HEK293T (cell line): ENCODE results near the gene APLNR.

ENCODE experiments used
- CTCF ChIA-PET: fragments of 350-600 bp; formaldehyde crosslinking; extraction: SDS; loops from one replicate; lab custom pipeline; 2021; ENCODE audit warnings: antibody characterized with exemption, inconsistent platforms; lab: Yijun Ruan, JAX
- POLR2A ChIA-PET: fragments of 350-600 bp; formaldehyde crosslinking; extraction: SDS; loops from one replicate; lab custom pipeline; 2020; ENCODE audit warnings: antibody characterized with exemption, inconsistent platforms; lab: Yijun Ruan, JAX
- DNase-seq: peaks from one replicate; pipeline ENCODE4 v3.0.0; 2012; ENCODE audit warnings: mixed read lengths; ENCODE audit errors: extremely low spot score
- ARNT ChIP-seq: fragments of 450-650 bp; IDR thresholded peaks from 2 replicates; pipeline ENCODE4 v1.6.1; 2017; ENCODE audit warnings: mild to moderate bottlenecking
- BHLHE40 ChIP-seq: fragments of 450-650 bp; IDR thresholded peaks from 2 replicates; pipeline ENCODE4 v1.6.1; 2016; ENCODE audit warnings: mild to moderate bottlenecking, moderate library complexity, borderline replicate concordance
- CTBP1 ChIP-seq: fragments of 450-650 bp; IDR thresholded peaks from 2 replicates; pipeline ENCODE4 v1.6.1; 2016; ENCODE audit warnings: borderline replicate concordance
- ELF4 ChIP-seq: fragments of 450-650 bp; IDR thresholded peaks from 2 replicates; pipeline ENCODE4 v1.6.1; 2017; ENCODE audit warnings: antibody characterized with exemption
- FOXA1 ChIP-seq: fragments of 450-650 bp; IDR thresholded peaks from 2 replicates; pipeline ENCODE4 v1.6.1; 2016; ENCODE audit warnings: mild to moderate bottlenecking
- FOXK2 ChIP-seq: fragments of 450-650 bp; IDR thresholded peaks from 2 replicates; pipeline ENCODE4 v1.6.1; 2016; ENCODE audit warnings: mild to moderate bottlenecking
- FOXM1 ChIP-seq: fragments of 450-650 bp; IDR thresholded peaks from 2 replicates; pipeline ENCODE4 v1.6.1; 2017; ENCODE audit warnings: mild to moderate bottlenecking, borderline replicate concordance
- HDGF ChIP-seq: fragments of 450-650 bp; IDR thresholded peaks from 2 replicates; pipeline ENCODE4 v1.6.1; 2017; ENCODE audit warnings: antibody characterized with exemption, borderline replicate concordance
- L3MBTL2 ChIP-seq: fragments of 450-650 bp; conservative IDR thresholded peaks from 2 replicates; pipeline ENCODE4 v1.6.1; 2016; ENCODE audit warnings: mild to moderate bottlenecking
- LEF1 ChIP-seq: fragments of 450-650 bp; IDR thresholded peaks from 2 replicates; pipeline ENCODE4 v1.6.1; 2017; ENCODE audit warnings: mild to moderate bottlenecking, borderline replicate concordance
- NFRKB ChIP-seq: fragments of 450-650 bp; IDR thresholded peaks from 2 replicates; pipeline ENCODE4 v1.6.1; 2016; ENCODE audit warnings: mild to moderate bottlenecking, moderate library complexity
- SP1 ChIP-seq: fragments of 450-650 bp; IDR thresholded peaks from 2 replicates; pipeline ENCODE4 v1.6.1; 2017
- SUZ12 ChIP-seq: fragments of 450-650 bp; IDR thresholded peaks from 2 replicates; pipeline ENCODE4 v1.6.1; 2016; ENCODE audit warnings: mild to moderate bottlenecking
- TARDBP ChIP-seq: fragments of 450-650 bp; IDR thresholded peaks from 2 replicates; pipeline ENCODE4 v1.6.1; 2016
- ZNF384 ChIP-seq: fragments of 450-650 bp; IDR thresholded peaks from 2 replicates; pipeline ENCODE4 v1.6.1; 2016
- TF ChIP-seq, protein P1 (sequence below): fragments of 450-650 bp; IDR thresholded peaks from 2 replicates; pipeline ENCODE4 v1.6.1; 2016

APLNR gene

GRCh38 chr11:57207168-57207567 lies 29.9 kb downstream of the APLNR start:
- ChIA-PET POLR2A (no interaction called here), CTCF (no interaction called here)
- DNase-seq = no peak
- TF ChIP-seq FOXM1 (no peak), HDGF (no peak), FOXA1 (no peak), SP1 (no peak), TARDBP (no peak), ARNT (no peak), CTBP1 (no peak)

- TF ChIP-seq FOXK2 (no peak), HDGF (no peak), FOXA1 (no peak), TARDBP (no peak), SP1 (no peak), BHLHE40 (no peak)
- POLR2A ChIA-PET = no interaction called here
- no peak for DNase-seq
- CTCF ChIA-PET = interaction anchor here (0.7 kb wide), 1 partner anchor 29 kb away, joined by 3 read pairs; no protein-coding TSS in a partner anchor
Observed at GRCh38 chr11:57205041-57205641, 31.9 kb downstream of the APLNR start.

GRCh38 chr11:57203882-57204480 lies 33.1 kb downstream of the APLNR start:
- no peak for TF ChIP-seq FOXA1
- TF ChIP-seq TARDBP = no peak
- TF ChIP-seq ELF4 = no peak
- TF ChIP-seq NFRKB = no peak
- no peak for TF ChIP-seq CTBP1
- no peak for TF ChIP-seq FOXK2
- no peak for TF ChIP-seq LEF1
- TF ChIP-seq SP1 = no peak
- TF ChIP-seq L3MBTL2 = no peak
- no peak for TF ChIP-seq BHLHE40
- POLR2A ChIA-PET = no interaction called here
- CTCF ChIA-PET = no interaction called here
- DNase-seq = no peak

- TF ChIP-seq BHLHE40 = no peak
- no peak for TF ChIP-seq ARNT
- TF ChIP-seq FOXK2 = no peak
- no peak for TF ChIP-seq FOXM1
- no peak for TF ChIP-seq LEF1
- TF ChIP-seq HDGF = no peak
- TF ChIP-seq TARDBP = no peak
- no peak for TF ChIP-seq ZNF384
- no peak for TF ChIP-seq ELF4
- TF ChIP-seq FOXA1 = no peak
- CTCF ChIA-PET = no interaction called here
- no peak for DNase-seq
- POLR2A ChIA-PET = no interaction called here
Observed at GRCh38 chr11:57203359-57203758, 33.7 kb downstream of the APLNR start.

DNA sequence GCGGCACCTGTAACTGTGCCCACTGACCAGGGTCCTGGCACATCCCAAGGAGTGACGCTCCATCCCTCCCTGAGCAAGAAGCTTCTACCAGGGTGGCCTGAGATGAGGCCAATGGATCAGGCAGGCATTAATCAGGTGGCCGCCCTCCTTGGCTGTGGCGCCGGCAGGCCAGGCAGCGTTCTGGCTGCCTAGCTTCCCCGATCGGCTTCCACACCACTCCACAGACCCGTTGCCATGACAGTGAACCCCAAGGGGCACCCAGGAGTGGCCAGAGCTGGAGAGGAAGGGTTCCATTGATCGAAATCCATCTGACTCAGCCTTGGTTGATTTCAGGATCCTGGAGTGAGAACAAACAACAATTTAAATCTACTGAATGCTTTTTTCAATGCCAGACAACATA lies 34.8 kb downstream of the APLNR start:
- CTCF ChIA-PET = no interaction called here
- POLR2A ChIA-PET = no interaction called here
- TF ChIP-seq L3MBTL2 (no peak), ZNF384 (no peak), NFRKB (no peak), FOXA1 (no peak), LEF1 (no peak)
- TF ChIP-seq, protein P1, sequence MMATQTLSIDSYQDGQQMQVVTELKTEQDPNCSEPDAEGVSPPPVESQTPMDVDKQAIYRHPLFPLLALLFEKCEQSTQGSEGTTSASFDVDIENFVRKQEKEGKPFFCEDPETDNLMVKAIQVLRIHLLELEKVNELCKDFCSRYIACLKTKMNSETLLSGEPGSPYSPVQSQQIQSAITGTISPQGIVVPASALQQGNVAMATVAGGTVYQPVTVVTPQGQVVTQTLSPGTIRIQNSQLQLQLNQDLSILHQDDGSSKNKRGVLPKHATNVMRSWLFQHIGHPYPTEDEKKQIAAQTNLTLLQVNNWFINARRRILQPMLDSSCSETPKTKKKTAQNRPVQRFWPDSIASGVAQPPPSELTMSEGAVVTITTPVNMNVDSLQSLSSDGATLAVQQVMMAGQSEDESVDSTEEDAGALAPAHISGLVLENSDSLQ = no peak
- DNase-seq = no peak

GRCh38 chr11:57200917-57201316 lies 36.1 kb downstream of the APLNR start:
- POLR2A ChIA-PET = no interaction called here
- no peak for DNase-seq
- CTCF ChIA-PET = no interaction called here
- TF ChIP-seq SP1 = no peak

DNA sequence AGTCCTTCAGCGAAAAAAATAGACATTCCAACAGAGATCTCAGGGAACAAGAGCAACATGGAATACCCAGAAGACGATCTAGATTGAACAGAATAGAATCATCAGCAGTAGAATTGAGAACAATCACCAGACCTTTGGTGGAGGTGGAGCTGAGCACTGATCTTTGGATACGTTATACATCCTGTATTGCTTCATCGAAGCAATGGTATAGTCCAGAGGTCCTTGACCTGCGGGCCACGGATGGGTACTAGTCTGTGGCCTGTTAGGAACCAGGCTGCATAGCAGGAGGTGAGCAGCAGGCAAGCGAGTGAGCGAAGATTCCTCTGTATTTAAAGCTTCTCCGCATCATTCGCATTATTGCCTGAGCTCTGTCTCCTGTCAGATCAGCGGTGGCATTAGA lies 37.7 kb downstream of the APLNR start:
- TF ChIP-seq, protein P1 = no peak
- TF ChIP-seq TARDBP (no peak), BHLHE40 (no peak), SP1 (no peak), FOXA1 (no peak), FOXM1 (no peak), ZNF384 (no peak), HDGF (no peak), L3MBTL2 (no peak), FOXK2 (no peak)
- no peak for DNase-seq
- ChIA-PET POLR2A (no interaction called here), CTCF (no interaction called here)

- ChIA-PET CTCF (interaction anchor here (0.8 kb wide), 1 partner anchor 1327 kb away, joined by 3 read pairs; no protein-coding TSS in a partner anchor), POLR2A (no interaction called here)
- no peak for DNase-seq
- TF ChIP-seq ELF4 (no peak), LEF1 (no peak), ARNT (no peak), BHLHE40 (no peak), ZNF384 (no peak), SP1 (no peak), FOXM1 (no peak), FOXK2 (no peak), L3MBTL2 (no peak), FOXA1 (no peak), NFRKB (no peak), CTBP1 (no peak), SUZ12 (no peak), HDGF (no peak), TARDBP (no peak)
- TF ChIP-seq, protein P1 = no peak
Observed at GRCh38 chr11:57197762-57198161, 39.3 kb downstream of the APLNR start.
